Panc1 (cell line): ENCODE results near the gene CYTH3.

Experiments used
- POLR2AphosphoS5 ChIP-seq: IDR thresholded peaks from 2 replicates; pipeline ENCODE4 v1.6.1; 2012; ENCODE audit warnings: mild to moderate bottlenecking, low read depth, low read length, moderate library complexity
- TF ChIP-seq, protein P1 (sequence below): fragments of 450-650 bp; IDR thresholded peaks from 2 replicates; pipeline ENCODE4 v1.5.1; 2017; ENCODE audit warnings: mild to moderate bottlenecking

DNA sequence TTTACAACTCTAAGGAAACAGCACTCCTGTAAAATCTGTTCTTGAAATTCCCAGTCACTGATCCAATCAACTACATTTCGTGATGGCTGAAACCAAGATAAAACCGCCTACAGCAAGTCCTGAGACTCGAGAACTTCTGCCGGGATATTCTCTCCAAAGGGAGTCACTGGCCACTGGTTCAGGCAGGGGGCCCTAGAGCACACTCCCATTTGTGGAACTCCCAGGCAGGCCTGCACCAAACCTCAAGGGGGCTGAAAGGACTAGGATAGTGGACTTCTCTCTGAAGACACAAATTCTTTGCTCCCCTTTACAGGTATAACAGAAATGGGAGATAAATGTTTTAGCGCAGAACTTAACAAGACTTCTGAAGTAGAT is 16.3 kb downstream of the CYTH3 start:
- TF ChIP-seq, protein P1, sequence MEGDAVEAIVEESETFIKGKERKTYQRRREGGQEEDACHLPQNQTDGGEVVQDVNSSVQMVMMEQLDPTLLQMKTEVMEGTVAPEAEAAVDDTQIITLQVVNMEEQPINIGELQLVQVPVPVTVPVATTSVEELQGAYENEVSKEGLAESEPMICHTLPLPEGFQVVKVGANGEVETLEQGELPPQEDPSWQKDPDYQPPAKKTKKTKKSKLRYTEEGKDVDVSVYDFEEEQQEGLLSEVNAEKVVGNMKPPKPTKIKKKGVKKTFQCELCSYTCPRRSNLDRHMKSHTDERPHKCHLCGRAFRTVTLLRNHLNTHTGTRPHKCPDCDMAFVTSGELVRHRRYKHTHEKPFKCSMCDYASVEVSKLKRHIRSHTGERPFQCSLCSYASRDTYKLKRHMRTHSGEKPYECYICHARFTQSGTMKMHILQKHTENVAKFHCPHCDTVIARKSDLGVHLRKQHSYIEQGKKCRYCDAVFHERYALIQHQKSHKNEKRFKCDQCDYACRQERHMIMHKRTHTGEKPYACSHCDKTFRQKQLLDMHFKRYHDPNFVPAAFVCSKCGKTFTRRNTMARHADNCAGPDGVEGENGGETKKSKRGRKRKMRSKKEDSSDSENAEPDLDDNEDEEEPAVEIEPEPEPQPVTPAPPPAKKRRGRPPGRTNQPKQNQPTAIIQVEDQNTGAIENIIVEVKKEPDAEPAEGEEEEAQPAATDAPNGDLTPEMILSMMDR, result no peak; the same call in 1 of the 2 replicates
- TF ChIP-seq POLR2AphosphoS5, result no peak
